Dedifferentiated amniotic fluid mesenchymal stem cell (primary cell): ENCODE data around the gene CORIN.

Experiments
- DNase-seq: peaks from one replicate; pipeline ENCODE4 v3.0.0-alpha.2; 2016; ENCODE audit errors: extremely low spot score

The CORIN gene

GRCh38 chr4:47642985-47643760 lies 194.7 kb downstream of the CORIN start:
- no peak for DNase-seq

GRCh38 chr4:47642191-47642830 lies 195.6 kb downstream of the CORIN start:
- DNase-seq = no peak

GRCh38 chr4:47641755-47642154 lies 196.1 kb downstream of the CORIN start:
- DNase-seq = no peak

- no peak for DNase-seq
Observed at GRCh38 chr4:47640911-47641310, 197.0 kb downstream of the CORIN start.

- DNase-seq = no peak
Observed at GRCh38 chr4:47639531-47639930, 198.3 kb downstream of the CORIN start.

- no peak for DNase-seq
Observed at GRCh38 chr4:47631161-47631560, 206.7 kb downstream of the CORIN start.

GRCh38 chr4:47624031-47624441 lies 213.8 kb downstream of the CORIN start:
- DNase-seq = no peak

GRCh38 chr4:47621181-47621580 lies 216.7 kb downstream of the CORIN start:
- no peak for DNase-seq

- DNase-seq = no peak
Observed at GRCh38 chr4:47619691-47620090, 218.2 kb downstream of the CORIN start.

GRCh38 chr4:47617607-47618006 lies 220.3 kb downstream of the CORIN start:
- DNase-seq = no peak

GRCh38 chr4:47615385-47615784 lies 222.5 kb downstream of the CORIN start:
- DNase-seq = no peak

- DNase-seq = no peak
Observed at GRCh38 chr4:47612116-47613023, 225.5 kb downstream of the CORIN start.

GRCh38 chr4:47606482-47606881 lies 231.4 kb downstream of the CORIN start:
- DNase-seq = no peak

- no peak for DNase-seq
Observed at GRCh38 chr4:47598896-47599295, 239.0 kb downstream of the CORIN start.

- DNase-seq = no peak
Observed at GRCh38 chr4:47598320-47598719, 239.5 kb downstream of the CORIN start.

GRCh38 chr4:47597696-47598095 lies 240.2 kb downstream of the CORIN start:
- no peak for DNase-seq

- no peak for DNase-seq
Observed at GRCh38 chr4:47590325-47590724, 247.5 kb downstream of the CORIN start.

- DNase-seq = no peak
Observed at GRCh38 chr4:47579235-47579634, 258.6 kb downstream of the CORIN start.

- DNase-seq = peak; percentile 29
Observed at GRCh38 chr4:47577779-47578553, 259.9 kb downstream of the CORIN start.

- DNase-seq = no peak
Observed at GRCh38 chr4:47572981-47573380, 264.9 kb downstream of the CORIN start.

- no peak for DNase-seq
Observed at GRCh38 chr4:47570816-47571215, 267.1 kb downstream of the CORIN start.

- DNase-seq = peak; percentile 28
Observed at GRCh38 chr4:47567511-47567910, 270.4 kb downstream of the CORIN start.
